ENCODE data around the gene CSK.

DNA sequence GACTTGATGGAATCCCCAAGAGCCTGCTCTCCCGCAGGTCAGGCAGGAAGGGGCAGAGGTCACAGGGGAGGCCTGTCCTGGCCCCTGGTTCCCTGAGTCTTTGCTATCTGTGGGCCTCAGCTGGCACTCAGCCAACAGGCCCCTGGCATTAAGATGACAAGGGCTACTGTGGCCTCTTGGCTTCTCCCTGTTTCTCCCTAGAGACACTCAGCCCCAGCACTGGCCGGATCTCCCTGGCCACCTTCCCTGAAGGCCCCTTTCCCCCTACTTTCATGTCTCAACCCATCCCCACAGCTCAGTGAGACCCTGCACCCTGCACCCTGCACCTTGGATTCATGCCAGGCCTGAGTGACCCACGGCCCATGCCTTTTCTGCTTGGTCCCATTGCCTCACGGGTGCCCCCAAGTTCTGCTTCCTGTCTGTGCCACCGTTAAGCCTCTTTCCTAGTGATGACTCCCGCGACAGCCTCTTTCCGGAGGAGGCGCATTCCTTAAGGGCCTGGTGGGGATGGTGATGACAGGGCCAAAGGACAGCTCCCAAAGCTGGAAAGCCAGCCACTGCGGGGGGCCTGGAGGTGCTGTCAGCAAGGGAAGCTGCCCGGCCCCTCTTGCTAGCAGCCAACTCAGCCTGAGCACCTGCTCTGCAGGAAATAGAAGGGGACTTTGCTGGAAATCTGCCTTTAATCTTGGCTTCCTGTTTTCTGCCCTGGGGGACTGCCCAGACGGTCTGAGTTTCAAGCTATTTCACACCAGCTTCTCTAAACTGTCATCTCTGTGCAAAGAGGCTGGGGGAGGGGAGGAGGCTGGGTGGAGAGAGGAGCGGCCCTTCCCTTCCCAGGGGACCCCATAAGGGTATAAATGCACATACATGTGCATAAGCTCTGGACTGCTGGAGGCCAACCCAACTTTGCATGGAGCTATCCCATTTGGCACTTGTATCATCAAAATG lies 4.8 kb upstream of the CSK start:
- no peak for TF ChIP-seq CTCF (conservative IDR thresholded peaks at IDR 0.05 in 1 of 2, IDR thresholded peaks at IDR 0.05 in 1 of 2; ENCODE audit: extremely low read depth in 1 of 2, insufficient read depth in 1 of 2, low read depth in 1 of 2, low read length in 2 of 2)
- TF ChIP-seq EZH2 (IDR thresholded peaks at IDR 0.05; ENCODE audit: borderline replicate concordance, low read length), result no peak

Measured in mammary epithelial cell (primary cell).